ENCODE results near the gene OPA3.

DNA sequence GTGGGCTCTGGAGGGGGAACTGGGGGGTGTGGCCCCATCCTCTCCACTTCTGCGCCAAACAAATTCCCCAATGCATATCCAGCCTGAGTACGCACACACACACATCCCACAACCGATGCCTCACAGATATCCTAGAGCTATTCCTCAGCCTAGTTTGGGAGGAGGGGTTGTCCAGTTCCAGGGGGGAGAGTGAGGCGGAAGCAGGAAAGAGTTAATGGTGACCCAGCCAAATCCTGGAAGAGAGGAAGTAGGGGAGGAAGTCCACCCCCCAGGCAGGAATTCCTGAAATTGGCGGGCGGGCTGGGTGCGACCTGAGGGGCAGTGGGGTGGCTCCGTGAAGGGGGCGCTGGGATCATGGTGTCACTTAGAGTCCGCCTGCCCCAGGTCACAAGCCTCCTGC lies 16.5 kb upstream of the OPA3 start:
- TF ChIP-seq EZH2phosphoT487 (IDR thresholded peaks at IDR 0.05; ENCODE audit: insufficient read depth, low read depth) = no peak
- TF ChIP-seq EZH2 (IDR thresholded peaks at IDR 0.05; ENCODE audit: insufficient read depth, poor library complexity, severe bottlenecking) = no peak
